Measurements from ENCODE around the gene METTL22.
"Not testable (repeated sequence)": the region's sequence is repeated elsewhere in the genome, so short reads cannot be mapped to it uniquely, and the experiment has no call there.

Gene METTL22

GRCh38 chr16:8634991-8635736, 13.7 kb downstream of the METTL22 start:
- DNase-seq: no peak

- no peak for DNase-seq
Observed at GRCh38 chr16:8639694-8640093, 18.2 kb downstream of the METTL22 start.

DNA sequence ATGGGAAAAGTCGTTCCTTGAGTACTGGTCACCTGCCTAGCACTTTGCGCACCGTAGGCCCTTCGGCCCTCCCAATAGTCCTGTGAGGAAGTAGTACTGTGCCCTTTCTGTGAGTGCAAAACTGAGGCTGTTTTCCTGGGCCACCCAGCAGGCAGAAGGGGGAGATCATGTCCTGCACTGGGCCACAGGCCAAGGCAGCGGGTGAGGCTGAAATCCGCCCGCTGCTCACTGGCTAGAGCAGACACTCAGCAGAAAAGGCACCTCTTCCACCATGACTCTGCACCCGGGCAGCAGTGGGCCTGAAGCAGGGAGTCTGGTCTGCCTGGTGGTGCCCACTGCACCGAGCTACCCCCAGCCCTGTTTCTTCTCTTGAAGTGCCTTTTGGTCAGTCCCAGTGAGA, 20.2 kb downstream of the METTL22 start:
- no peak for DNase-seq

GRCh38 chr16:8642146-8642545, 20.6 kb downstream of the METTL22 start:
- DNase-seq: no peak

- DNase-seq: peak; percentile 6
Observed at GRCh38 chr16:8644211-8645140, 23.0 kb downstream of the METTL22 start.

GRCh38 chr16:8645141-8645521, 23.6 kb downstream of the METTL22 start:
- no peak for DNase-seq

DNA sequence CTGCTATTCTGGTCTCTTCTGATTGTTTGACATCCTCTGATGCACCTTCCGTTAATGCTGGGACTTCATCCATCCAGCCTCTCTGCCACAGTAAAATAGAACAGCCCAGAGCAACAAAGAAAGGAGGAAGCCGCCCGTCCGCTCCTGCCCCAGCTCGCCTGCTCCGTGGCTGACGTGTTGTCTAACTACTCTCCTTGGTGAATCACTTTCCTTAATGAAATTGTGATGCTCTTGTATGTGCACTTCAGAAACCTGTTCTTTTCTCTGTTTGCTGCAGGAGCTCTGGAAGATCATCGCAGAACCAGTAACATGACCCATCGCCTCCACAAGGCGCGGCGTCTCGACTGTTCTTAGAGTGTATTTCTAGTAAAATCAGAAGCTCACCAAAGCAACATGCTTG, 24.3 kb downstream of the METTL22 start:
- DNase-seq: no peak

DNA sequence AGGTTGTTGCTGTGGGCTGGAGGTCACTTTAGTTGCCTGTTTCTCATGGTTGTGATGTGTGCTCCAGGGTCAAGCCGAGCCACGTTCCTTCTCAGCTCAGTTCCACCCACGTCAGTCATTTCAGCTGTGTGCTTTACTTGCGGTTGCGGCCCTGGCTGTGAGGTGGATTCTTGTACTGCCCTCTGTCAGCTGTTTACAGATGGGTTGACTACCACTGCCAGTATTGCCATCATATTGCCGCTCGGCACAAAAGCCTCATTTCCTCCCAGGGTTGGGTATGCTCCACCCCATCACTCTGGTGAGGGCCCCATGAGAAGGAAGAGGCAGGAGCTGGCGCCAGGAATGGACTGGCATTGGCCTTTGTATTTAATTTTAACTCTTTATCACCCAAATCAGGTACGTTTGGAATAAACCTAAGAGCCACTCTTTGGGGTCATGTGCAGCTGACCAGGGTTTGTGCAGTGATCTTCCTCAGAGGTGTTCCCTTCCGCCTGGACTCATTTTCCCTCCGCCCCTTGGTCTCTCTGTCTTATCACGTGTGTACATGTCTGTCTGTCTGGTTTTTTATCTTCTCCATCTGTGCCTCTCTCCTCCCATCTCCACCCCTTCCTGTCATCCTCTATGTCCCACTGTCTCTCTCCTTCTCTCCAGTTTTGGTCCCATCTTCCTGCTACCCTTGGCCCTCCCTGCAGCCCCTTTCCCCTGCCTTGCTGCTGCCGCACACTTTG, 25.0 kb downstream of the METTL22 start:
- no peak for DNase-seq

DNA sequence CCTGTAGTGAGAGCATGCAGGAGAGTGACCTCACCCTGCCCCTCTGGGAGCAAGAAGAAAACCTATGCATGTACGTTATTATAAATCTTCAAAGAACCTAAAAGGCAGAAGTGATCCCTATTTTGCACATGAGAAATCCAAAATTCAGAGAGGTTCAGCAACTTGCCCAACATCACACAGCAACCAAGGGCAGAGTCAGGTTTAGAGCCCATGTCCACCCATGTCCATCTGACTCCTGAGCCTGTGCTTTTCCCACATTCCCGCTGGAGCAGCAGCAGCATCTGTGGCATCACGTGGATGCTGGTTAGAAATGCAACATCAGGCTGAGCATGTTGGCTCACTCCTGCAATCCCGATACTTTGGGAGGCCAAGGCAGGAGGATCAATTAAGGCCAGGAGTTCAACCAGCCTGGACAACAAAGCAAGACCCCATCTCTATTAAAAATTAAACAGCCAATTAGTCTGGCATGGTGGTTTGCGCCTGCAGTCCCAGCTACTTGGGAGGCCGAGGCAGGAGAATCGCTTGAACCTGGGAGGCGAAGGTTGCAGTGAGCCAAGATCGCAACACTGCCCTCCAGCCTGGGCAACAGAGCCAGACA, 26.3 kb downstream of the METTL22 start:
- no peak for DNase-seq

GRCh38 chr16:8648877-8649276, 27.4 kb downstream of the METTL22 start:
- DNase-seq: no peak

DNA sequence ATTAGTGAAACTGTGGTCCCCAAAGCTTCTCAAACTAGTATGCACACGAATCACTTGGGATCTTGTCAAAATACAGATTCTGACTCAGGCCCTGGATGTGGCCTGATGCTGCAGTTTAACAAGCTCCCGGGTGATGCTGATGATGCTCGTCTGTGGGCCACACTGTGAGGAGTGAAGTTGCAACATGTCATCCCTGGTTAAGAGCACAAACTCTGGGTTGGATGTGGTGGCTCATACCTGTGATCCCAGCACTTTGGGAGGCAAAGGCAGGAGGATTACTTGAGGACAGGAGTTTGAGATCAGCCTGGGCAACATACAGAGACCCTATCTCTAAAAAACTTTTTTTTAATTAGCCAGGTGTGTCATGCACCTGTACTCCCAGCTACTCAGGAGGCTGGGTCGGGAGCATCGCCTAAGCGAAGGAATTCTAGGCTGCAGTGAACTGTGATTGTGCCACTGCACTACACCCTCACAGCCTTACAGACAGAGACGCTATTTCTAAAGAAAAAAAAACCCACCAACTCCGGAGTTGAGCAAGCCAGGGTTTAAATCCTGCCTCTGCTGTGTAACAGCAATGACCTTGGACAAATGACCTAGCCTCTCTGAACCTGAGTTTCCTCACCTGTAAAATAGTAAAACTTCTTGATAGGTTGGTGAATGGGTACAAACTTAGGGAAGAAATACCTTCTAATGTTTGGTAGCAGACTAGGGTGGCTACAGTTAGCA, 28.5 kb downstream of the METTL22 start:
- DNase-seq: no peak

- not testable (repeated sequence) for DNase-seq
Observed at GRCh38 chr16:8651958-8652357, 30.5 kb downstream of the METTL22 start.

- DNase-seq: peak; percentile 25
Observed at GRCh38 chr16:8655184-8655717, 33.8 kb downstream of the METTL22 start.

DNA sequence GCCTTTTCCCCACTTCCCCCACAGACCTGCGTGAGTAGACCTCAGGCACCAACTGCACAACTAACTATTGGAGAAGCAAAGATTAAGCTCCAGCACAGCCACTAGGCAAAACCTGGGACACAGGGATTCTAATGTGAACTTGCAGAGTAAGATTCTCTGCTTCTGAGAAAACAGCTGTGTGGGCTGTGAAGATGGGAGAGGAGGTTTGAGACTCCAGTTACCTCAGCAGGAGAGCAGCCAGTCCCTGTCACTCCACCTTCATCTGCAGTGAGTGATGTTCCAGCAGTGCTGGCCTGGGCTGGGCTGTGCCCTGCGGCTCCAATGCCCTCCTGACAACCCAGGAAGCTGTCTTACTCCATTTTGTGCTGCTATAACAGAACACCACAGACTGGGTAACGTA, 34.9 kb downstream of the METTL22 start:
- DNase-seq: no peak

GRCh38 chr16:8660841-8661301, 39.4 kb downstream of the METTL22 start:
- DNase-seq: peak; percentile 64

GRCh38 chr16:8661703-8662102, 40.2 kb downstream of the METTL22 start:
- DNase-seq: no peak

- no peak for DNase-seq
Observed at GRCh38 chr16:8663192-8664089, 41.9 kb downstream of the METTL22 start.

GRCh38 chr16:8665529-8665928, 44.0 kb downstream of the METTL22 start:
- DNase-seq: no peak

DNA sequence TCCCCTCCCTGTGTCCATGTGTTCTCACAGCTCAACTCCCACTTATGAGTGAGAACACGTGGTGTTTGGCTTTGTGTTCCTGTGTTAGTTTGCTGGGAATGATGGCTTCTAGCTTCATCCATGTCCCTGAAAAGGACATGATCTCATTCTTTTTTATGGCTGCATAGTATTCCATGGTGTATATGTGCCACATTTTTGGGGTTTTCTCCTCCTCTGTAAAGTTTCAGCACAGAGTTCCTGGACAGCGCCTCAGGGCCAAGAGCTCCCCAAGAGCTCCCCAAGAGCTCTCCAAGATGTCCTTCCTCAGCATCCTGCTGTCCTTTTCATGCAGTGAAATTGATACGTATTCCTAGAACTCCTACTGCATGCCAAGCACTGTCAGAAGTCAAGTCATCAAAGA, 46.0 kb downstream of the METTL22 start:
- DNase-seq: no peak

DNA sequence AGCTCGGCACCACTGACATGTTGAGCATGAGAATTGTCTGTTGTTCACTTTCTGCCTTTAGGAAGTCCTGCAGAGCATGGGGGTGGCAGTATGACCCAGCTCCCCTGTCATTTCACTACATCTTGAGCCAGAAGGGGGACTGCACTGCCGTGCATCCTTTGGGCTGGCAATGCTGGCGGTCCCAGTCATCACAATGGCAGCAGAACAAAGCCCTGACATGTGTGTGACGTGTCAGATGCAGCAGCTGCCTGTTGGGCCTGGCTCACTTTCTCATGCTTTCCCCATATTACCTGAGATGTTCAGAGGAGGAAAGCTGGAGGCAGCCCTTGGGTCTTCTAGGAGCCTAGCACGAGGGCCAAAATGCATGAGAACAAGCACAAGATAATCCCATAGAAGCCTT, 46.6 kb downstream of the METTL22 start:
- DNase-seq: no peak

- DNase-seq: no peak
Observed at GRCh38 chr16:8669481-8669880, 48.0 kb downstream of the METTL22 start.

Data from CD4-positive, alpha-beta T cell treated with Interleukin-17A for 1 hour (primary cell).